H9 (cell line): ENCODE results near the gene PSMB3. TPM values are rescaled to one million over a fixed set of nuclear protein-coding genes. Genes with fewer than 3 reads are reported as not detected.

ENCODE experiments used
- DNase-seq: peaks from one replicate; pipeline ENCODE4 v3.0.0-alpha.2; 2017
- H2AFZ ChIP-seq: one replicate; pipeline ENCODE4 v1.6.1; 2013; ENCODE audit warnings: mild to moderate bottlenecking, low read length, control low read depth, moderate library complexity
- H2AK5ac ChIP-seq: 2 replicates; pipeline ENCODE4 v1.6.1; 2013; ENCODE audit warnings: low read length, control low read depth, mixed read lengths; ENCODE audit not compliant: insufficient read length
- H2BK120ac ChIP-seq: one replicate; pipeline ENCODE4 v1.6.1; 2013; ENCODE audit warnings: low read depth, mild to moderate bottlenecking, low read length, control low read depth, inconsistent platforms; ENCODE audit not compliant: poor library complexity, severe bottlenecking
- H2BK12ac ChIP-seq: 2 replicates; pipeline ENCODE4 v1.6.1; 2013; ENCODE audit warnings: low read length, control low read depth, mixed read lengths, low read depth; ENCODE audit not compliant: insufficient read length
- H2BK15ac ChIP-seq: 2 replicates; pipeline ENCODE4 v1.6.1; 2013; ENCODE audit warnings: low read depth, low read length, control low read depth
- H2BK20ac ChIP-seq: one replicate; pipeline ENCODE4 v1.6.1; 2013; ENCODE audit warnings: low read depth, mild to moderate bottlenecking, low read length, control low read depth, inconsistent platforms; ENCODE audit not compliant: poor library complexity, severe bottlenecking
- H2BK5ac ChIP-seq: 2 replicates; pipeline ENCODE4 v1.6.1; 2013; ENCODE audit warnings: low read length, control low read depth, mixed read lengths; ENCODE audit not compliant: insufficient read length
- H3K14ac ChIP-seq: 2 replicates; pipeline ENCODE4 v1.6.1; 2013; ENCODE audit warnings: low read length, control low read depth; ENCODE audit not compliant: insufficient read depth
- H3K18ac ChIP-seq: 2 replicates; pipeline ENCODE4 v1.6.1; 2013; ENCODE audit warnings: low read depth, mild to moderate bottlenecking, mixed read lengths, low read length, control low read depth; ENCODE audit not compliant: insufficient read length
- H3K23ac ChIP-seq: 2 replicates; pipeline ENCODE4 v1.6.1; 2013; ENCODE audit warnings: low read length, control low read depth, mixed read lengths, low read depth; ENCODE audit not compliant: insufficient read length
- H3K23me2 ChIP-seq: 2 replicates; pipeline ENCODE4 v1.6.1; 2013; ENCODE audit warnings: low read depth, mild to moderate bottlenecking, mixed read lengths, low read length, control low read depth; ENCODE audit not compliant: insufficient read length, poor library complexity, severe bottlenecking
- H3K27ac ChIP-seq: 2 replicates; pipeline ENCODE4 v1.5.1; 2013; ENCODE audit warnings: low read length, control low read depth, mixed read lengths, low read depth; ENCODE audit not compliant: insufficient read length
- H3K27me3 ChIP-seq: 2 replicates; pipeline ENCODE4 v1.6.1; 2013; ENCODE audit warnings: low read length, control low read depth, inconsistent platforms; ENCODE audit not compliant: insufficient read depth
- H3K4ac ChIP-seq: 2 replicates; pipeline ENCODE4 v1.6.1; 2013; ENCODE audit warnings: low read depth, mild to moderate bottlenecking, control low read depth, inconsistent platforms, low read length, moderate library complexity
- H3K4me1 ChIP-seq: 2 replicates; pipeline ENCODE4 v1.6.1; 2013; ENCODE audit warnings: low read length, control low read depth, inconsistent platforms; ENCODE audit not compliant: insufficient read depth
- H3K4me2 ChIP-seq: 2 replicates; pipeline ENCODE4 v1.6.1; 2013; ENCODE audit warnings: low read length, control low read depth, mixed read lengths; ENCODE audit not compliant: insufficient read length, insufficient read depth
- H3K56ac ChIP-seq: 2 replicates; pipeline ENCODE4 v1.6.1; 2013; ENCODE audit warnings: low read depth, mild to moderate bottlenecking, mixed read lengths, low read length, control low read depth; ENCODE audit not compliant: insufficient read length
- H3K79me1 ChIP-seq: 2 replicates; pipeline ENCODE4 v1.6.1; 2013; ENCODE audit warnings: low read depth, mild to moderate bottlenecking, moderate library complexity, low read length, control low read depth, inconsistent platforms; ENCODE audit not compliant: insufficient read depth, poor library complexity, severe bottlenecking
- H3K79me2 ChIP-seq: 2 replicates; pipeline ENCODE4 v1.6.1; 2013; ENCODE audit warnings: low read length, control low read depth, inconsistent platforms; ENCODE audit not compliant: insufficient read depth
- H3K9ac ChIP-seq: 2 replicates; pipeline ENCODE4 v1.6.1; 2013; ENCODE audit warnings: low read length, control low read depth, mixed read lengths; ENCODE audit not compliant: insufficient read length; ENCODE audit errors: extremely low read depth
- H3K9me3 ChIP-seq: one replicate; pipeline ENCODE4 v1.6.1; 2013; ENCODE audit warnings: low read depth, low read length, inconsistent platforms; ENCODE audit not compliant: control insufficient read depth
- H3T11ph ChIP-seq: one replicate; pipeline ENCODE4 v1.6.1; 2013; ENCODE audit warnings: mild to moderate bottlenecking, low read length, control low read depth, inconsistent platforms
- H4K20me1 ChIP-seq: one replicate; pipeline ENCODE4 v1.6.1; 2013; ENCODE audit not compliant: control insufficient read depth, insufficient read length, insufficient read depth
- H4K5ac ChIP-seq: 2 replicates; pipeline ENCODE4 v1.6.1; 2013; ENCODE audit warnings: low read depth, mild to moderate bottlenecking, mixed read lengths, low read length, control low read depth; ENCODE audit not compliant: insufficient read length
- H4K8ac ChIP-seq: replicated peaks from 2 replicates; pipeline ENCODE4 v1.6.1; 2013; ENCODE audit warnings: low read length, control low read depth, mixed read lengths, low read depth; ENCODE audit not compliant: insufficient read length
- H4K91ac ChIP-seq: 2 replicates; pipeline ENCODE4 v1.6.1; 2013; ENCODE audit warnings: low read depth, mild to moderate bottlenecking, moderate library complexity, mixed read lengths, low read length, control low read depth; ENCODE audit not compliant: insufficient read length
- H3K27ac Mint-ChIP-seq, 3 experiments: 2 replicates in 2 of 3; 3 replicates in 1 of 3; pipeline ENCODE4 v1.8.0; 2020 to 2021; ENCODE audit warnings: mixed read lengths in 3 of 3, mild to moderate bottlenecking in 1 of 3, moderate library complexity in 1 of 3
- H3K27me3 Mint-ChIP-seq: 2 replicates; pipeline ENCODE4 v1.8.0; 2021; ENCODE audit warnings: low read depth, mild to moderate bottlenecking, moderate library complexity, mixed read lengths
- H3K36me3 Mint-ChIP-seq, 3 experiments: 2 replicates in 2 of 3; 3 replicates in 1 of 3; pipeline ENCODE4 v1.8.0; 2020 to 2021; ENCODE audit warnings: low read depth in 3 of 3, mixed read lengths in 3 of 3; ENCODE audit not compliant: insufficient read depth in 1 of 3
- H3K4me1 Mint-ChIP-seq, 2 experiments: 2 replicates each; pipeline ENCODE4 v1.8.0; 2020; ENCODE audit warnings: mixed read lengths in 2 of 2
- H3K4me3 Mint-ChIP-seq, 2 experiments: 2 replicates in 1 of 2; 3 replicates in 1 of 2; pipeline ENCODE4 v1.8.0; 2020 to 2021; ENCODE audit warnings: mild to moderate bottlenecking in 2 of 2, mixed read lengths in 2 of 2, moderate library complexity in 1 of 2
- H3K9me3 Mint-ChIP-seq, 2 experiments: 2 replicates in 1 of 2; 3 replicates in 1 of 2; pipeline ENCODE4 v1.8.0; 2020; ENCODE audit warnings: mild to moderate bottlenecking in 2 of 2, mixed read lengths in 2 of 2, moderate library complexity in 1 of 2
- CTCF ChIP-seq: fragments of 200-600 bp; sonication (generic); conservative IDR thresholded peaks from 3 replicates; pipeline ENCODE4 v1.8.0; 2021; ENCODE audit warnings: antibody characterized with exemption, mild to moderate bottlenecking
- WGBS: extraction: QIAGEN DNeasy Blood & Tissue Kit; methylation state at CpG from one replicate; pipeline ENCODE4 v1.1.7; 2013; ENCODE audit warnings: missing lambda C conversion rate, low lambda C conversion rate, mixed read lengths; ENCODE audit not compliant: insufficient read length; ENCODE audit errors: extremely low coverage; 5-methylcytosine and 5-hydroxymethylcytosine counted together
- total RNA-seq: library from RNA; stranded (reverse); gene quantifications from 2 replicates; pipeline ENCODE4 v1.2.1, GENCODE V29; 2021

PSMB3 gene
- total RNA-seq, 1 experiment from 2014 or later = 242 TPM

DNA sequence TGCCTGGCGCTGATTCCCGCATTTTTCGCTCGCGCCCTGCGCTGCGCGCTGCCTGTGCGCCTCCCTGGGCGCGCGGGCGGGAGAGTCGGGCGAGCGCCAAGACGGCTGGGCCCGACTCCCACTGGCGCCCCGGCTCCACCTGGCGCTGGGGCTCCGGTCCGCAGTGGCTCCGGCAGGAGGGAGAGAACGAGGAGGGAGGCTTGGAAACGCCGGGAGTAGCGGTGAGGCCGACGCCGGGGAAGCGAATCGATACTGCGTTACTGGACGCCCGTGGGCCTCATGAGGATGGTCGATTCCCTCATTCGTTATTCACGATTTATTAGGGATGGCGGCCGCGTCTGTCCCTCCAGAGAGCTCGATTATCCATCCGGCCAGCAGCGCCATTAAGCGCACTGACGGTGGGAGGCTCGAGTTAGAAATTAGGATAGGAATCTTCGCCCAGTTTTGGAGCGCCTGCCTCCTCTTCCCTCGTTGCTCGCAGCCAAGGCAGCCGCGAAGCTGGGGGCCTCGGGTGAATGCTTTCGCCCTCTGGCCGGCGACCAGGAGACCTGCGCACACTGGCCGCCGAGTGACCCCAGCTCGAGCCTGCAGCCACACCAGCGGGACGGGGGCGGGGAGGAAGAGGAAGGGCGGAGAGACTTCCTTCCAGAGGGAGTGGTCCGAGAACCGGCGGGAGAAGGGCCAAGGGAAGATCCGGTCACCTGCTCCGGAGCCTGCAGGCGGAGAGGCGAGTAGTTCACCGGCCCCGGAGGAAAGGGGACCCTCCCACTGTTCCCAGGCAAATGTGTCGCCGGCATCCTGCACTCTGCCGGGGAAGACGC is 3.1 kb upstream of the PSMB3 start:
- no peak overlapping the region for H2BK5ac ChIP-seq
- peak overlapping the region; percentile 98 for H3K4me2 ChIP-seq
- peaks cover 3% of the 10 kb centered on the region; the same call in 1 of the 2 replicates for H3K4me1 ChIP-seq
- DNase-seq = peak; percentile 93
- H2AFZ ChIP-seq = no peak overlapping the region
- H4K8ac ChIP-seq = no peak overlapping the region
- H3K27me3 ChIP-seq = no peaks in the 10 kb centered on the region
- H2BK12ac ChIP-seq = no peak overlapping the region
- H3K18ac ChIP-seq = no peak overlapping the region
- H3K27me3 Mint-ChIP-seq = peaks cover 11% of the 10 kb centered on the region
- peak overlapping the region; percentile 26; the same call in 1 of the 2 replicates for H3K14ac ChIP-seq
- H3K79me1 ChIP-seq = no peaks in the 10 kb centered on the region
- H3K4me3 Mint-ChIP-seq = peak overlapping the region; percentile 97
- peaks cover 26% of the 10 kb centered on the region for H3K79me2 ChIP-seq
- H3K27ac Mint-ChIP-seq = peak overlapping the region in 2 of 3 experiments; percentile 55 to 91; a peak in 3 of 7 replicates
- peaks cover 0 to 3% of the 10 kb centered on the region in 2 experiments; a peak in 2 of 5 replicates for H3K9me3 Mint-ChIP-seq
- no peak overlapping the region for H2BK120ac ChIP-seq
- no peak overlapping the region for H3T11ph ChIP-seq
- H2BK15ac ChIP-seq = no peak overlapping the region
- peaks cover 37% of the 10 kb centered on the region for H3K23me2 ChIP-seq
- peaks cover 39 to 45% of the 10 kb centered on the region in 2 experiments for H3K4me1 Mint-ChIP-seq
- H4K5ac ChIP-seq = no peak overlapping the region
- no peak overlapping the region for H3K27ac ChIP-seq
- H3K4ac ChIP-seq = no peak overlapping the region
- H2BK20ac ChIP-seq = no peak overlapping the region
- no peak overlapping the region for H2AK5ac ChIP-seq
- H3K9me3 ChIP-seq = no peaks in the 10 kb centered on the region
- no peaks in the 10 kb centered on the region for H4K20me1 ChIP-seq
- WGBS = no CpG with 5 or more reads among the region's 79 CpGs
- H3K23ac ChIP-seq = no peak overlapping the region
- no peak for TF ChIP-seq CTCF
- no peak overlapping the region for H4K91ac ChIP-seq
- peaks cover 5 to 19% (median 12%) of the 10 kb centered on the region in 3 experiments for H3K36me3 Mint-ChIP-seq
- no peak overlapping the region for H3K56ac ChIP-seq
- peak overlapping the region; percentile 55 for H3K9ac ChIP-seq
